H9 (cell line): ENCODE results near the gene CCR9. TPM values are rescaled to one million over a fixed set of nuclear protein-coding genes. Genes with fewer than 3 reads are reported as not detected.

Experiments used
- DNase-seq: peaks from one replicate; pipeline ENCODE4 v3.0.0-alpha.2; 2017
- H2AFZ ChIP-seq: one replicate; pipeline ENCODE4 v1.6.1; 2013; ENCODE audit warnings: mild to moderate bottlenecking, low read length, control low read depth, moderate library complexity
- H2AK5ac ChIP-seq: 2 replicates; pipeline ENCODE4 v1.6.1; 2013; ENCODE audit warnings: low read length, control low read depth, mixed read lengths; ENCODE audit not compliant: insufficient read length
- H2BK120ac ChIP-seq: one replicate; pipeline ENCODE4 v1.6.1; 2013; ENCODE audit warnings: low read depth, mild to moderate bottlenecking, low read length, control low read depth, inconsistent platforms; ENCODE audit not compliant: poor library complexity, severe bottlenecking
- H2BK12ac ChIP-seq: 2 replicates; pipeline ENCODE4 v1.6.1; 2013; ENCODE audit warnings: low read length, control low read depth, mixed read lengths, low read depth; ENCODE audit not compliant: insufficient read length
- H2BK15ac ChIP-seq: 2 replicates; pipeline ENCODE4 v1.6.1; 2013; ENCODE audit warnings: low read depth, low read length, control low read depth
- H2BK20ac ChIP-seq: one replicate; pipeline ENCODE4 v1.6.1; 2013; ENCODE audit warnings: low read depth, mild to moderate bottlenecking, low read length, control low read depth, inconsistent platforms; ENCODE audit not compliant: poor library complexity, severe bottlenecking
- H2BK5ac ChIP-seq: 2 replicates; pipeline ENCODE4 v1.6.1; 2013; ENCODE audit warnings: low read length, control low read depth, mixed read lengths; ENCODE audit not compliant: insufficient read length
- H3K14ac ChIP-seq: 2 replicates; pipeline ENCODE4 v1.6.1; 2013; ENCODE audit warnings: low read length, control low read depth; ENCODE audit not compliant: insufficient read depth
- H3K18ac ChIP-seq: 2 replicates; pipeline ENCODE4 v1.6.1; 2013; ENCODE audit warnings: low read depth, mild to moderate bottlenecking, mixed read lengths, low read length, control low read depth; ENCODE audit not compliant: insufficient read length
- H3K23ac ChIP-seq: 2 replicates; pipeline ENCODE4 v1.6.1; 2013; ENCODE audit warnings: low read length, control low read depth, mixed read lengths, low read depth; ENCODE audit not compliant: insufficient read length
- H3K23me2 ChIP-seq: 2 replicates; pipeline ENCODE4 v1.6.1; 2013; ENCODE audit warnings: low read depth, mild to moderate bottlenecking, mixed read lengths, low read length, control low read depth; ENCODE audit not compliant: insufficient read length, poor library complexity, severe bottlenecking
- H3K27ac ChIP-seq: 2 replicates; pipeline ENCODE4 v1.5.1; 2013; ENCODE audit warnings: low read length, control low read depth, mixed read lengths, low read depth; ENCODE audit not compliant: insufficient read length
- H3K27me3 ChIP-seq: 2 replicates; pipeline ENCODE4 v1.6.1; 2013; ENCODE audit warnings: low read length, control low read depth, inconsistent platforms; ENCODE audit not compliant: insufficient read depth
- H3K4ac ChIP-seq: 2 replicates; pipeline ENCODE4 v1.6.1; 2013; ENCODE audit warnings: low read depth, mild to moderate bottlenecking, control low read depth, inconsistent platforms, low read length, moderate library complexity
- H3K4me1 ChIP-seq: 2 replicates; pipeline ENCODE4 v1.6.1; 2013; ENCODE audit warnings: low read length, control low read depth, inconsistent platforms; ENCODE audit not compliant: insufficient read depth
- H3K4me2 ChIP-seq: 2 replicates; pipeline ENCODE4 v1.6.1; 2013; ENCODE audit warnings: low read length, control low read depth, mixed read lengths; ENCODE audit not compliant: insufficient read length, insufficient read depth
- H3K56ac ChIP-seq: 2 replicates; pipeline ENCODE4 v1.6.1; 2013; ENCODE audit warnings: low read depth, mild to moderate bottlenecking, mixed read lengths, low read length, control low read depth; ENCODE audit not compliant: insufficient read length
- H3K79me1 ChIP-seq: 2 replicates; pipeline ENCODE4 v1.6.1; 2013; ENCODE audit warnings: low read depth, mild to moderate bottlenecking, moderate library complexity, low read length, control low read depth, inconsistent platforms; ENCODE audit not compliant: insufficient read depth, poor library complexity, severe bottlenecking
- H3K79me2 ChIP-seq: 2 replicates; pipeline ENCODE4 v1.6.1; 2013; ENCODE audit warnings: low read length, control low read depth, inconsistent platforms; ENCODE audit not compliant: insufficient read depth
- H3K9ac ChIP-seq: 2 replicates; pipeline ENCODE4 v1.6.1; 2013; ENCODE audit warnings: low read length, control low read depth, mixed read lengths; ENCODE audit not compliant: insufficient read length; ENCODE audit errors: extremely low read depth
- H3K9me3 ChIP-seq: one replicate; pipeline ENCODE4 v1.6.1; 2013; ENCODE audit warnings: low read depth, low read length, inconsistent platforms; ENCODE audit not compliant: control insufficient read depth
- H3T11ph ChIP-seq: one replicate; pipeline ENCODE4 v1.6.1; 2013; ENCODE audit warnings: mild to moderate bottlenecking, low read length, control low read depth, inconsistent platforms
- H4K20me1 ChIP-seq: one replicate; pipeline ENCODE4 v1.6.1; 2013; ENCODE audit not compliant: control insufficient read depth, insufficient read length, insufficient read depth
- H4K5ac ChIP-seq: 2 replicates; pipeline ENCODE4 v1.6.1; 2013; ENCODE audit warnings: low read depth, mild to moderate bottlenecking, mixed read lengths, low read length, control low read depth; ENCODE audit not compliant: insufficient read length
- H4K8ac ChIP-seq: replicated peaks from 2 replicates; pipeline ENCODE4 v1.6.1; 2013; ENCODE audit warnings: low read length, control low read depth, mixed read lengths, low read depth; ENCODE audit not compliant: insufficient read length
- H4K91ac ChIP-seq: 2 replicates; pipeline ENCODE4 v1.6.1; 2013; ENCODE audit warnings: low read depth, mild to moderate bottlenecking, moderate library complexity, mixed read lengths, low read length, control low read depth; ENCODE audit not compliant: insufficient read length
- H3K27ac Mint-ChIP-seq, 3 experiments: 2 replicates in 2 of 3; 3 replicates in 1 of 3; pipeline ENCODE4 v1.8.0; 2020 to 2021; ENCODE audit warnings: mixed read lengths in 3 of 3, mild to moderate bottlenecking in 1 of 3, moderate library complexity in 1 of 3
- H3K27me3 Mint-ChIP-seq: 2 replicates; pipeline ENCODE4 v1.8.0; 2021; ENCODE audit warnings: low read depth, mild to moderate bottlenecking, moderate library complexity, mixed read lengths
- H3K36me3 Mint-ChIP-seq, 3 experiments: 2 replicates in 2 of 3; 3 replicates in 1 of 3; pipeline ENCODE4 v1.8.0; 2020 to 2021; ENCODE audit warnings: low read depth in 3 of 3, mixed read lengths in 3 of 3; ENCODE audit not compliant: insufficient read depth in 1 of 3
- H3K4me1 Mint-ChIP-seq, 2 experiments: 2 replicates each; pipeline ENCODE4 v1.8.0; 2020; ENCODE audit warnings: mixed read lengths in 2 of 2
- H3K4me3 Mint-ChIP-seq, 2 experiments: 2 replicates in 1 of 2; 3 replicates in 1 of 2; pipeline ENCODE4 v1.8.0; 2020 to 2021; ENCODE audit warnings: mild to moderate bottlenecking in 2 of 2, mixed read lengths in 2 of 2, moderate library complexity in 1 of 2
- H3K9me3 Mint-ChIP-seq, 2 experiments: 2 replicates in 1 of 2; 3 replicates in 1 of 2; pipeline ENCODE4 v1.8.0; 2020; ENCODE audit warnings: mild to moderate bottlenecking in 2 of 2, mixed read lengths in 2 of 2, moderate library complexity in 1 of 2
- CTCF ChIP-seq: fragments of 200-600 bp; sonication (generic); conservative IDR thresholded peaks from 3 replicates; pipeline ENCODE4 v1.8.0; 2021; ENCODE audit warnings: antibody characterized with exemption, mild to moderate bottlenecking
- WGBS: extraction: QIAGEN DNeasy Blood & Tissue Kit; methylation state at CpG from one replicate; pipeline ENCODE4 v1.1.7; 2013; ENCODE audit warnings: missing lambda C conversion rate, low lambda C conversion rate, mixed read lengths; ENCODE audit not compliant: insufficient read length; ENCODE audit errors: extremely low coverage; 5-methylcytosine and 5-hydroxymethylcytosine counted together
- total RNA-seq: library from RNA; stranded (reverse); gene quantifications from 2 replicates; pipeline ENCODE4 v1.2.1, GENCODE V29; 2021

CCR9 gene
- total RNA-seq, 1 experiment from 2014 or later = not detected

- H4K5ac ChIP-seq = no peak overlapping the region
- H3K4ac ChIP-seq = no peak overlapping the region
- Mint-ChIP-seq H3K27ac (no peak overlapping the region), H3K36me3 (peaks cover 25 to 82% (median 78%) of the 10 kb centered on the region in 3 experiments; a peak in 6 of 7 replicates), H3K27me3 (no peaks in the 10 kb centered on the region; the same call in 1 of the 2 replicates), H3K4me3 (no peak overlapping the region), H3K4me1 (no peaks in the 10 kb centered on the region), H3K9me3 (no peaks in the 10 kb centered on the region)
- H2BK20ac ChIP-seq = no peak overlapping the region
- no peak overlapping the region for H2BK120ac ChIP-seq
- no peaks in the 10 kb centered on the region for H3K23me2 ChIP-seq
- WGBS = no CpG with 5 or more reads among the region's 6 CpGs
- H3K14ac ChIP-seq = no peak overlapping the region
- no peak overlapping the region for H3K9ac ChIP-seq
- H3K9me3 ChIP-seq = no peaks in the 10 kb centered on the region
- H2AFZ ChIP-seq = no peak overlapping the region
- H2BK15ac ChIP-seq = no peak overlapping the region
- H3K79me2 ChIP-seq = no peaks in the 10 kb centered on the region
- H2BK12ac ChIP-seq = no peak overlapping the region
- no peak overlapping the region for H4K8ac ChIP-seq
- H3K4me1 ChIP-seq = no peaks in the 10 kb centered on the region
- no peak overlapping the region for H4K91ac ChIP-seq
- H3K27ac ChIP-seq = no peak overlapping the region
- H3K4me2 ChIP-seq = no peak overlapping the region
- no peak overlapping the region for H3T11ph ChIP-seq
- no peak overlapping the region for H3K56ac ChIP-seq
- no peak overlapping the region for H2BK5ac ChIP-seq
- no peak overlapping the region for H3K23ac ChIP-seq
- no peaks in the 10 kb centered on the region for H4K20me1 ChIP-seq
- H3K18ac ChIP-seq = no peak overlapping the region
- TF ChIP-seq CTCF = no peak
- no peak for DNase-seq
- H2AK5ac ChIP-seq = no peak overlapping the region
- no peaks in the 10 kb centered on the region for H3K79me1 ChIP-seq
- no peaks in the 10 kb centered on the region for H3K27me3 ChIP-seq
These were observed 45.2 kb downstream of the CCR9 start for GRCh38 chr3:45931496-45931895.
